GM23338 (cell line): ENCODE results near the gene KLHL5.

Experiments
- TF ChIP-seq, protein P1 (sequence below), 2 experiments: fragments of 200-600 bp in 1 of 2; sonication (generic) in 1 of 2; conservative IDR thresholded peaks; 2 replicates each; pipeline versions ENCODE4 v1.5.1 to v1.6.1; 2016 to 2017; ENCODE audit warnings: antibody characterized with exemption in 2 of 2, low read depth in 2 of 2, mild to moderate bottlenecking in 2 of 2, moderate library complexity in 1 of 2
- TF ChIP-seq, protein P2 (sequence below): IDR thresholded peaks from one replicate; pipeline ENCODE4 v1.6.1; 2018; ENCODE audit warnings: antibody characterized with exemption; ENCODE audit not compliant: unreplicated experiment

DNA sequence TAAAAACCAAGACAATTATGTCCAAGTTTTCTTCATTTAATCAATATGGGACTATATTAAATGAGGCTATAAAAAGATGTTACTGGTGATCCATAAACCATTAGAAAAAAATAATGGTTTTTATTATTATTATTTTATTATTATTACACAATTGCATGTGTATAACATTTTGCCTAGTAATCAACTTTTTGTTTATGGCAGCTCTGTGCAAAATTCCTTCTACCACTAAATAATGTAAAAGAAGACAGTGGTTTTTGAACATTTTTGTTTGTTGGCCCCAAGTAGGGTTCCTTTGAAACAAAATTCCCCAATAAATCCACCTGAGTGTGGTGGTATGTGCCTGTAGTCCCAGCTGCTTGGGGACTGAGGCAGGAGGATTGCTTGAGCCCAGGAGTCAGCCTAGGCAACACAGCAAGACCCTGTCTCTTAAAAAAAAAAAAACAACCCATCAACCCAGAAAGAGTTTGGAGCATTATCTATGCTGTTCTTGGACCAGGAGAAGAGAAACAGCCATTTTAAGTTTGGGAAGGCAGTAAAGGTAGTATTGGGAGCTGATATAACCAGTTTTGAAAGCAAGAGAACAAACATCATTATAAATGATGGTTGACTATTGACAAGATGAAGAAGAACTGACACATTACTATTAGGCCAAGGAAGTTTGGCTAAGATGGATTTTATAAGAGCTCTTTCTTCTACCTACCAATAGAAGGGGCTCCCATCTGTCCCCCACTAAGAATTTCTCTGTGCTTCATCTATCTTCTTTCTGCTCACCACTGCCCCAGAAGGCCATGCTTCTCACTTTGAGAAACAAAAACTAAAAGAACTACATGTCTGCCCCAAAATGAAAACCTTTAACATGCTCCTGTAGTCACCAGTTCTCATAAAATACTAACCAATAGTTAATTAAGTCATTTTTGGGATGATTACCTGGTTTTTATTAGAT, 32.0 kb upstream of the KLHL5 start:
- TF ChIP-seq, protein P1, sequence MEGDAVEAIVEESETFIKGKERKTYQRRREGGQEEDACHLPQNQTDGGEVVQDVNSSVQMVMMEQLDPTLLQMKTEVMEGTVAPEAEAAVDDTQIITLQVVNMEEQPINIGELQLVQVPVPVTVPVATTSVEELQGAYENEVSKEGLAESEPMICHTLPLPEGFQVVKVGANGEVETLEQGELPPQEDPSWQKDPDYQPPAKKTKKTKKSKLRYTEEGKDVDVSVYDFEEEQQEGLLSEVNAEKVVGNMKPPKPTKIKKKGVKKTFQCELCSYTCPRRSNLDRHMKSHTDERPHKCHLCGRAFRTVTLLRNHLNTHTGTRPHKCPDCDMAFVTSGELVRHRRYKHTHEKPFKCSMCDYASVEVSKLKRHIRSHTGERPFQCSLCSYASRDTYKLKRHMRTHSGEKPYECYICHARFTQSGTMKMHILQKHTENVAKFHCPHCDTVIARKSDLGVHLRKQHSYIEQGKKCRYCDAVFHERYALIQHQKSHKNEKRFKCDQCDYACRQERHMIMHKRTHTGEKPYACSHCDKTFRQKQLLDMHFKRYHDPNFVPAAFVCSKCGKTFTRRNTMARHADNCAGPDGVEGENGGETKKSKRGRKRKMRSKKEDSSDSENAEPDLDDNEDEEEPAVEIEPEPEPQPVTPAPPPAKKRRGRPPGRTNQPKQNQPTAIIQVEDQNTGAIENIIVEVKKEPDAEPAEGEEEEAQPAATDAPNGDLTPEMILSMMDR (conservative IDR thresholded peaks at IDR 0.05; ENCODE audit: low read depth in 2 of 2), result no peak
- TF ChIP-seq, protein P2, sequence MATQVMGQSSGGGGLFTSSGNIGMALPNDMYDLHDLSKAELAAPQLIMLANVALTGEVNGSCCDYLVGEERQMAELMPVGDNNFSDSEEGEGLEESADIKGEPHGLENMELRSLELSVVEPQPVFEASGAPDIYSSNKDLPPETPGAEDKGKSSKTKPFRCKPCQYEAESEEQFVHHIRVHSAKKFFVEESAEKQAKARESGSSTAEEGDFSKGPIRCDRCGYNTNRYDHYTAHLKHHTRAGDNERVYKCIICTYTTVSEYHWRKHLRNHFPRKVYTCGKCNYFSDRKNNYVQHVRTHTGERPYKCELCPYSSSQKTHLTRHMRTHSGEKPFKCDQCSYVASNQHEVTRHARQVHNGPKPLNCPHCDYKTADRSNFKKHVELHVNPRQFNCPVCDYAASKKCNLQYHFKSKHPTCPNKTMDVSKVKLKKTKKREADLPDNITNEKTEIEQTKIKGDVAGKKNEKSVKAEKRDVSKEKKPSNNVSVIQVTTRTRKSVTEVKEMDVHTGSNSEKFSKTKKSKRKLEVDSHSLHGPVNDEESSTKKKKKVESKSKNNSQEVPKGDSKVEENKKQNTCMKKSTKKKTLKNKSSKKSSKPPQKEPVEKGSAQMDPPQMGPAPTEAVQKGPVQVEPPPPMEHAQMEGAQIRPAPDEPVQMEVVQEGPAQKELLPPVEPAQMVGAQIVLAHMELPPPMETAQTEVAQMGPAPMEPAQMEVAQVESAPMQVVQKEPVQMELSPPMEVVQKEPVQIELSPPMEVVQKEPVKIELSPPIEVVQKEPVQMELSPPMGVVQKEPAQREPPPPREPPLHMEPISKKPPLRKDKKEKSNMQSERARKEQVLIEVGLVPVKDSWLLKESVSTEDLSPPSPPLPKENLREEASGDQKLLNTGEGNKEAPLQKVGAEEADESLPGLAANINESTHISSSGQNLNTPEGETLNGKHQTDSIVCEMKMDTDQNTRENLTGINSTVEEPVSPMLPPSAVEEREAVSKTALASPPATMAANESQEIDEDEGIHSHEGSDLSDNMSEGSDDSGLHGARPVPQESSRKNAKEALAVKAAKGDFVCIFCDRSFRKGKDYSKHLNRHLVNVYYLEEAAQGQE, result no peak
